HFFc6 (cell line): ENCODE results near the gene MS4A18. TPM values are rescaled to one million over a fixed set of nuclear protein-coding genes. Genes with fewer than 3 reads are reported as not detected.

Experiments used
- DNase-seq: peaks from one replicate; pipeline ENCODE4 v3.0.0-alpha.2; 2018
- H3K27ac Mint-ChIP-seq: 2 replicates; pipeline ENCODE4 v1.8.0; 2020; ENCODE audit warnings: mild to moderate bottlenecking, mixed read lengths
- H3K27me3 Mint-ChIP-seq: 2 replicates; pipeline ENCODE4 v1.8.0; 2021; ENCODE audit warnings: mild to moderate bottlenecking, moderate library complexity, mixed read lengths; ENCODE audit not compliant: insufficient read depth
- H3K36me3 Mint-ChIP-seq: 2 replicates; pipeline ENCODE4 v1.8.0; 2021; ENCODE audit warnings: low read depth, mixed read lengths
- H3K4me1 Mint-ChIP-seq: 2 replicates; pipeline ENCODE4 v1.8.0; 2020; ENCODE audit warnings: low read depth, mixed read lengths
- H3K4me3 Mint-ChIP-seq: 2 replicates; pipeline ENCODE4 v1.8.0; 2020; ENCODE audit warnings: mild to moderate bottlenecking, moderate library complexity, mixed read lengths
- H3K9me3 Mint-ChIP-seq: 2 replicates; pipeline ENCODE4 v1.8.0; 2020; ENCODE audit warnings: mild to moderate bottlenecking, mixed read lengths
- total RNA-seq, 6 experiments: library from RNA; stranded (reverse); fragmentation: NEBNext Ultra II Directional; extraction: Animal tissue kit (Norgen Biotek cat#: 25700); gene quantifications; 2 replicates in 1 of 6; 3 replicates in 5 of 6; pipeline ENCODE4 v1.2.3, GENCODE V29; 2021
- TF ChIP-seq, protein P1 (sequence below): fragments of 200-600 bp; sonication (generic); IDR thresholded peaks from 2 replicates; pipeline ENCODE4 v1.5.0; 2021; ENCODE audit warnings: antibody characterized with exemption, mild to moderate bottlenecking

The MS4A18 gene
- total RNA-seq, 6 experiments from 2014 or later = not detected

DNA sequence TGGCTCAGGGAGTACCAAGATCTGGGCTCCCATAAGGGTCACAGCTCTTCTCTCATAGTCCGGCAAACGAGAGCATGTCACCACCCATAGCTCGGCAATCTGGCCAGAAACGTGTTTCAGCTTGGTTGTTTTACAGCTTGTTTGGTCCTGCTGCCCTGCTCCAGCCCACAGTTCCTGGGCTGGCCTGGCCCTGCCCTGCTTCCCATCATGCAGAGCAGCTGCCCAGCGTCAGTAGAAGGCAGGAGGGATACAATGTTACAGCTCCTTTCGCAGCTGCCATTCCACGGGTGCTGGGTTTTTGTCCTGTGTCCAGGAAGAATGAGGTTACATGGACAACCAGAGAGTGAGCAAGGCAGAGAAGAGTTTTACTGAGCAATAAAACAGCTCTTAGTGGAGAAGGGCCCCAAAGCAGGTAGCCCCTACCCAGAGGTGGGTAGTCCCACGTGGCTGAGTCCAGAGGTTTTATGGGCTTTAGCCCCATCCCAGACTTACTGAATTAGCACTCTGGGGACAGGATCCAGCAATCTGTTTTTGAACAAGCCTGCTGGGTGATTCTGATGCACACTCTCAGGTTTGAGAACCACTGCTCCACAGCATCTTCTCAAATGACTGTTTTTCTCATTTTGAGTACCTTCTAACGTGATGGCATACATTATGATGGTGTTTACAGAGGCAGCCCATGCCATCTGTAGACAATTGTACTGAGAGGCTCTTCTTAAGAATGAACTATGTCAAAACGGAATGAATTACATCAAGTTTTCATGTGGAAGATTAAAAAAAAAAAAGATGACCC, 5.8 kb upstream of the MS4A18 start:
- Mint-ChIP-seq H3K27ac (no peak overlapping the region), H3K36me3 (no peaks in the 10 kb centered on the region), H3K27me3 (peaks cover 3% of the 10 kb centered on the region), H3K4me1 (no peaks in the 10 kb centered on the region), H3K9me3 (no peaks in the 10 kb centered on the region; the same call in 1 of the 2 replicates), H3K4me3 (no peak overlapping the region)
- TF ChIP-seq, protein P1, sequence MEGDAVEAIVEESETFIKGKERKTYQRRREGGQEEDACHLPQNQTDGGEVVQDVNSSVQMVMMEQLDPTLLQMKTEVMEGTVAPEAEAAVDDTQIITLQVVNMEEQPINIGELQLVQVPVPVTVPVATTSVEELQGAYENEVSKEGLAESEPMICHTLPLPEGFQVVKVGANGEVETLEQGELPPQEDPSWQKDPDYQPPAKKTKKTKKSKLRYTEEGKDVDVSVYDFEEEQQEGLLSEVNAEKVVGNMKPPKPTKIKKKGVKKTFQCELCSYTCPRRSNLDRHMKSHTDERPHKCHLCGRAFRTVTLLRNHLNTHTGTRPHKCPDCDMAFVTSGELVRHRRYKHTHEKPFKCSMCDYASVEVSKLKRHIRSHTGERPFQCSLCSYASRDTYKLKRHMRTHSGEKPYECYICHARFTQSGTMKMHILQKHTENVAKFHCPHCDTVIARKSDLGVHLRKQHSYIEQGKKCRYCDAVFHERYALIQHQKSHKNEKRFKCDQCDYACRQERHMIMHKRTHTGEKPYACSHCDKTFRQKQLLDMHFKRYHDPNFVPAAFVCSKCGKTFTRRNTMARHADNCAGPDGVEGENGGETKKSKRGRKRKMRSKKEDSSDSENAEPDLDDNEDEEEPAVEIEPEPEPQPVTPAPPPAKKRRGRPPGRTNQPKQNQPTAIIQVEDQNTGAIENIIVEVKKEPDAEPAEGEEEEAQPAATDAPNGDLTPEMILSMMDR = no peak
- no peak for DNase-seq

- DNase-seq = no peak
- no peak overlapping the region for H3K27ac Mint-ChIP-seq
- no peaks in the 10 kb centered on the region; the same call in 1 of the 2 replicates for H3K9me3 Mint-ChIP-seq
- H3K4me1 Mint-ChIP-seq = no peaks in the 10 kb centered on the region
- H3K36me3 Mint-ChIP-seq = no peaks in the 10 kb centered on the region
- no peak overlapping the region for H3K4me3 Mint-ChIP-seq
- peaks cover 3% of the 10 kb centered on the region for H3K27me3 Mint-ChIP-seq
- TF ChIP-seq, protein P1 = no peak
These were observed 5.1 kb upstream of the MS4A18 start for GRCh38 chr11:60719391-60719790.

DNA sequence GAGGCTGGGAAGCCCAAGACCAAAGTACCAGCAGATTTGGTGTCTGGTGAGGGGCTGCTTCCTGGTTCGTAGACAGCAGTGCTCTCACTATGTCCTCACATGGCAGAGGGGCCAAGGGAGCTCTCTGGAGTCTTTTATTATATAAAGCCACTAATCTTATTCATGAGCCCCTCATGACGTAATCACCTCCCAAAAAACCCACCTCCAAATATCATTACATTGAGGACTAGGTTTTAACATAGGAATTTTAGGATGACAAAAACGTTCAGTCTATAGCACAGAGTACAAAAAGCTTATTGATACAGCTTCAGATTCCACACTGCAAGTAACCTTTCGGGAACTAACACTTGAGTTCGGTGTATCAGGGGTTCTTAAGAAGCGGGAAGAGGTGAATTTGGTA, 4.1 kb upstream of the MS4A18 start:
- no peaks in the 10 kb centered on the region; the same call in 1 of the 2 replicates for H3K9me3 Mint-ChIP-seq
- no peak for DNase-seq
- TF ChIP-seq, protein P1 = no peak
- no peaks in the 10 kb centered on the region for H3K36me3 Mint-ChIP-seq
- no peak overlapping the region for H3K4me3 Mint-ChIP-seq
- H3K27ac Mint-ChIP-seq = no peak overlapping the region
- no peaks in the 10 kb centered on the region for H3K4me1 Mint-ChIP-seq
- H3K27me3 Mint-ChIP-seq = peaks cover 2% of the 10 kb centered on the region; the same call in 1 of the 2 replicates

DNA sequence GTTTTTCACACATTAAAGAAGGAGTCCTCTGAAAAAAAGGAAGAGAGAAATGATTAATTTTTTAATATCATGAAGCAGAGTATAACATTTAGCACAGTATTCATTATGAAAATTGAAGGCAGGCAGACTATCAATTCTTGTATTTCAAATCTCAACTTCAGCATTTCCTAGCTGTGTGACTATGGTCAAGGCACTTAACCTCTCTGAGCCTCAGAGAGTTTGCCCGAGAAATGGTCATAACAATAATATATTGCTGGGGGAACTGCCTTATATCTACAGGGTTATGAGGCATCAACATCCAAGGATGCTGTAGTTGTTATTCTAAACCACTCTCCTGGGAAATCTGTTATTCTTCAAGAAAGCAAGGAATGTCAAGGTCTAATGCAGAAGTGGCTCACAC, 1.1 kb downstream of the MS4A18 start:
- no peaks in the 10 kb centered on the region for H3K4me1 Mint-ChIP-seq
- H3K27me3 Mint-ChIP-seq = peaks cover 12% of the 10 kb centered on the region
- H3K4me3 Mint-ChIP-seq = no peak overlapping the region
- TF ChIP-seq, protein P1 = no peak
- H3K9me3 Mint-ChIP-seq = no peaks in the 10 kb centered on the region
- no peak for DNase-seq
- H3K36me3 Mint-ChIP-seq = no peaks in the 10 kb centered on the region
- no peak overlapping the region for H3K27ac Mint-ChIP-seq

DNA sequence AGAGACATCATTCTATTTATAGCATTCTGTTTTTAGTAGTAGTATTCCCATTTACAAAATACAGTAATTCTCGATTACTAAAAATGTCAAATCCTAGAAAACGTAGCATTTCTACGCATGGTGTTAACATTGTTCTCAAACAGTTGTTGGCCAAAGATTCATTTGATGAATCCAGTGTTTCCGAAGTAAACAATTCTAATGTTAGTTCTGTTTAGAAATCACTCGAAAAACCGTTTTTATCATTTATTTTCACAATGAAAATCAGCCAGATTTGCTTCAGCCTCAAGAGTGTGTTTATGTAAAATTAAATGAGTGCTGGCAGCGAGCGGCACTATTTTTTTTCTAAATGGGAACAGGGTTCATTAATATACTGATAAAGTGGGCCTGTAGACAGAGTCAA, 7.1 kb downstream of the MS4A18 start:
- DNase-seq = no peak
- Mint-ChIP-seq H3K27ac (no peak overlapping the region), H3K9me3 (no peaks in the 10 kb centered on the region), H3K36me3 (no peaks in the 10 kb centered on the region), H3K4me1 (no peaks in the 10 kb centered on the region), H3K27me3 (peaks cover 23% of the 10 kb centered on the region), H3K4me3 (no peak overlapping the region)
- TF ChIP-seq, protein P1 = no peak
